GM10266 (cell line): Measurements from ENCODE around the gene ZSCAN12.
A peak's percentile ranks its signal among the peaks of the same experiment; 100 is the strongest.
"Not testable (repeated sequence)": the region's sequence is repeated elsewhere in the genome, so short reads cannot be mapped to it uniquely, and the experiment has no call there.

ENCODE experiments used
- DNase-seq: peaks from one replicate; pipeline ENCODE4 v3.0.0; 2012; ENCODE audit errors: extremely low spot score
- TF ChIP-seq, protein P1 (sequence below): IDR thresholded peaks from 2 replicates; pipeline ENCODE4 v1.5.1; 2012; ENCODE audit warnings: mild to moderate bottlenecking, low read depth; ENCODE audit not compliant: control insufficient read depth, insufficient read depth; ENCODE audit errors: missing control alignments

The ZSCAN12 gene

DNA sequence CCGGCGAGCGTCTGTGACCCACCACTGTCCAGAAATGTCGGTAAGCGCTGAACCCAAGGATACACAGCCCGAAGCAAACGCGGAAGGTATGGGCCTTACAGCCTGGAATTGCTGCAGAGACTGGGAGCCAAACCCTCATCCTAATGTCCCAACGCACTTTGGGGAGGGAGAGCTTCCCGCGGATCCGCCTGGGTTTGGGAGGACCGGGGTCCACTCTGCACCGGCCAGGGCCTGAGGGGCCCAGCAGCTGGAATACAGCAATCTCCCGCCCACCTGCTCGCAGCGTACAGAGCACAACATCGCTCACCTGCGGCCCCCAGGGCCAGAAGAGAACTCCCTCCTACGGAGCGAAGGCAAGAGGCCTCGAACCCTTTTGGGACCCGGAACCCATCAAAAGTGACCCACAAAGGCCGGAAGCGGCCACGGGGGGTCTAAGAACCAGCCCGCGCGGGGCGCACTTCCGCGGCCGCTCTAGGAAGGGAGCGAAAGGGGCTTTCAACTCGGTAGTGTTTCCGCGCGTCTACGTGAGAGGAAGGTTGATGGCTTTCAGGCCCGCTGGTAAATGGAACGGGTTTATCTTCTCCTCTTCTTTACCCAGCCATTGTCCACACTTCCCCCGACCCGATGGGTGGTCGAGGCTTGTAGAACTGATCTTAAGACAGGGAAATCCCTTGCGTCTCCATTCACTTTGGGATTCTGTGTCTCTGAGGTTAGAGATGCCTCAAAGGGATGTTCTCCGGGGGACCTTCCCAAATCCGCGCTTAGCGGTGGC lies at the start of gene ZSCAN12:
Gene ZSCAN12 (minus strand): TSS at position 398 of the 772 bp plus-strand sequence. CDS start 1,342 bp downstream, outside the sequence.
- peak; percentile 76 for DNase-seq
- TF ChIP-seq, protein P1, sequence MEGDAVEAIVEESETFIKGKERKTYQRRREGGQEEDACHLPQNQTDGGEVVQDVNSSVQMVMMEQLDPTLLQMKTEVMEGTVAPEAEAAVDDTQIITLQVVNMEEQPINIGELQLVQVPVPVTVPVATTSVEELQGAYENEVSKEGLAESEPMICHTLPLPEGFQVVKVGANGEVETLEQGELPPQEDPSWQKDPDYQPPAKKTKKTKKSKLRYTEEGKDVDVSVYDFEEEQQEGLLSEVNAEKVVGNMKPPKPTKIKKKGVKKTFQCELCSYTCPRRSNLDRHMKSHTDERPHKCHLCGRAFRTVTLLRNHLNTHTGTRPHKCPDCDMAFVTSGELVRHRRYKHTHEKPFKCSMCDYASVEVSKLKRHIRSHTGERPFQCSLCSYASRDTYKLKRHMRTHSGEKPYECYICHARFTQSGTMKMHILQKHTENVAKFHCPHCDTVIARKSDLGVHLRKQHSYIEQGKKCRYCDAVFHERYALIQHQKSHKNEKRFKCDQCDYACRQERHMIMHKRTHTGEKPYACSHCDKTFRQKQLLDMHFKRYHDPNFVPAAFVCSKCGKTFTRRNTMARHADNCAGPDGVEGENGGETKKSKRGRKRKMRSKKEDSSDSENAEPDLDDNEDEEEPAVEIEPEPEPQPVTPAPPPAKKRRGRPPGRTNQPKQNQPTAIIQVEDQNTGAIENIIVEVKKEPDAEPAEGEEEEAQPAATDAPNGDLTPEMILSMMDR: peak; percentile 60

DNA sequence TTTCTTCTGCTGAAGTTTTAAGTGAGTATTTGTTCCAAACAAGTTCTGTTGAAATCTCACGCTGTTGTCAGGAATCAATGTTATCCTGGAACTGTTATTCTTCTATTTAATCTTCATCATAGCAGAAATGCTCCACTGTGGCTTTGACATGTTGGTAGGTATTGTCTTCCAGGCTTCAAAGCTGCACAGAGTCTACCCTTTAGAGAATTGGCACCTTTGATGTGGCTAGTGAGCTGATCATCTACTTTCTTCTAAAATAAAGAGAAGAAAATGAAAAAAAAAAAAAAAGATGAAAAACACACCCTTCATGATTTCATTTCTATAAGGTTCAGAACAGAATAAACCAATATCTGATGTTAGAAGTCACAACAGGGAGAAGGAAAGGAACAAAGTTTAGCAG lies 49.5 kb upstream of the ZSCAN12 start:
- TF ChIP-seq, protein P1: no peak

DNA sequence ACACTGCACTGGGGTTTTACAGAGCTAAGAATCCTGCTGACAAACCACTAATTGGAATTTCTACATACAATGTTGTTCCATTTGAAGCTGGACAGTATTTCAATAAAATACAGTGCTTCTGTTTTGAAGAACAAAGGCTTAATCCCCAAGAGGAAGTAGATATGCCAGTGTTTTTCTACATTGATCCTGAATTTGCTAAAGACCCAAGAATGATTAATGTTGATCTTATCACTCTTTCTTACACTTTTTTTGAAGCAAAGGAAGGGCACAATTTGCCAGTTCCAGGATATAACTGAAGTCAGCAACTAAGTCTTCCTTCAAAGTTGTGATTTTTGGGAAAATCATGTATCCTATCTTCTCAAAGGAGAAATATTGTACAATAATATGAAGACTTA lies 48.0 kb upstream of the ZSCAN12 start:
- DNase-seq: not testable (repeated sequence)

More for the DNA sequence above, 49.5 kb upstream of the ZSCAN12 start:
- DNase-seq: no peak

DNA sequence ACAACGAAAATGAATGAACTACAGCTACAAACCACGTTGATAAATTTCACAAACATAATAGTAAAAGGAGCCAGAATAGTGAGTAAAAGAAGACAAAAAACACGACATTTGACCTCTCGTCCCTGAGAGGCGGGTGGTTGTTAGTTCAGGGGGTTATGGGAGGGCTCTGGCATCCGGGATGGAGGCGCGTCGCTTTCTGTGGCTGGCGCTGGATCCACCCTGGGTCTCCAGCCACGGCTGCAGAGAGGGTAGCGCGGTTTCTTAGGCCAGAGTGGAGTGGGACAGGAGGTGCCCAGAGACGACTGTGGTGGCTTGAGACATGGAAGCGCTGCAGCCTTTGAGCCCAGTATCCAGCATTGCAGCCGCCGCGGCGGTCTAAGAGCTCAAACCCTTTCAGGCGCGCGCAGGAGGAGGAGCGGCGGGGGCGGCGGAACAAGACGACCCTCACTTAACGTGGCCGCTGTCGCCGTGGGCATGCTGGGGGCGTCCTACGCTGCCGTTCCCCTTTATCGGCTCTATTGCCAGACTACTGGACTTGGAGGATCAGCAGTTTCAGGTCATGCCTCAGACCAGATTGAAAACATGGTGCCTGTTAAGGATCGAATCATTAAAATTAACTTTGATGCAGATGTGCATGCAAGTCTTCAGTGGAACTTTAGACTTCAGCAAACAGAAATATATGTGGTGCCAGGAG lies 47.4 kb upstream of the ZSCAN12 start:
- TF ChIP-seq, protein P1: no peak
- no peak for DNase-seq

- DNase-seq: not testable (repeated sequence)
These were observed 45.2 kb upstream of the ZSCAN12 start for GRCh38 chr6:28444759-28445158.

- DNase-seq: peak; percentile 72
These were observed 43.7 kb upstream of the ZSCAN12 start, which contains the start of gene ZSCAN23 for GRCh38 chr6:28443112-28443773. Gene ZSCAN23 (minus strand): TSS chr6:28443491. CDS start chr6:28436266, 7,225 bp downstream.

GRCh38 chr6:28442586-28442985 lies 43.0 kb upstream of the ZSCAN12 start:
- DNase-seq: no peak
- TF ChIP-seq, protein P1: no peak

More at GRCh38 chr6:28443112-28443773, 43.7 kb upstream of the ZSCAN12 start, which contains the start of gene ZSCAN23:
- TF ChIP-seq, protein P1: no peak

DNA sequence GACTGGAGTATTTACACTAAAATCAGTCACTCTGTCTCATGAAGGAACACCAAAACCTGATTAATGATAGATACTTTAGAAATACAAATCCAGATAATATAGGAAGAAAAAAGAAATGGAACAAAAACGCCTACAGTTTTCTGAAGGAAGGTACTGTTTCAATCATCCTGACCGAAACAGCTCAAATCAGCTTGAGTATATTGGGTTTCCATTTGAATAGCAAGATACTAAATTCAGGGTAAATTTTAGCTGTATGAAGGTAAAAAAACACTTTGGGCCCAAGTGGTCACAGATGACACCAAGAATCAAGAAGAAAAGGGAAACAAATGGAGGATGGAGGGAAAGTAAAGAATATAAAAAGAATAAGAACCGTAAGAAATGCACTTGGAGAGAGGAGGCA lies 36.9 kb upstream of the ZSCAN12 start:
- TF ChIP-seq, protein P1: no peak
- no peak for DNase-seq
